Osteoblast (primary cell): Measurements from ENCODE around the gene TEX29. TPM values are rescaled to one million over a fixed set of nuclear protein-coding genes. Genes with fewer than 3 reads are reported as not detected.

ENCODE experiments used
- DNase-seq: peaks from one replicate; pipeline ENCODE4 v3.0.0; 2011; ENCODE audit warnings: low spot score, mixed read lengths; ENCODE audit not compliant: insufficient read length; ENCODE audit errors: missing footprints
- H2AFZ ChIP-seq: 2 replicates; pipeline ENCODE4 v1.6.0; 2011; ENCODE audit warnings: mild to moderate bottlenecking, low read length
- H3K27ac ChIP-seq: 2 replicates; pipeline ENCODE4 v1.5.1; 2011; ENCODE audit warnings: mild to moderate bottlenecking, low read depth, low read length, moderate library complexity
- H3K27me3 ChIP-seq: 2 replicates; pipeline ENCODE4 v1.6.0; 2012; ENCODE audit warnings: mild to moderate bottlenecking, control low read depth, inconsistent platforms, low read length, moderate library complexity; ENCODE audit not compliant: insufficient read depth
- H3K36me3 ChIP-seq: 2 replicates; pipeline ENCODE4 v1.5.1; 2011; ENCODE audit warnings: mild to moderate bottlenecking, low read length, control low read depth, moderate library complexity; ENCODE audit not compliant: insufficient read depth
- H3K4me1 ChIP-seq: 2 replicates; pipeline ENCODE4 v1.5.1; 2011; ENCODE audit warnings: mild to moderate bottlenecking, low read length, control low read depth, moderate library complexity; ENCODE audit not compliant: insufficient read depth
- H3K4me2 ChIP-seq: 2 replicates; pipeline ENCODE4 v1.6.0; 2011; ENCODE audit warnings: mild to moderate bottlenecking, low read length; ENCODE audit not compliant: insufficient read depth
- H3K4me3 ChIP-seq: fragments of 200-600 bp; sonication (generic); 3 replicates; pipeline ENCODE4 v1.5.1; 2012; ENCODE audit warnings: mild to moderate bottlenecking, low read length, inconsistent platforms; ENCODE audit not compliant: insufficient read depth
- H3K79me2 ChIP-seq: 2 replicates; pipeline ENCODE4 v1.6.0; 2012; ENCODE audit warnings: mild to moderate bottlenecking, low read length, control low read depth, inconsistent platforms; ENCODE audit not compliant: insufficient read depth
- H3K9me3 ChIP-seq: 2 replicates; pipeline ENCODE4 v1.5.1; 2011; ENCODE audit warnings: low read depth, low read length, control low read depth
- H4K20me1 ChIP-seq: 2 replicates; pipeline ENCODE4 v1.6.0; 2012; ENCODE audit warnings: mild to moderate bottlenecking, low read length, control low read depth; ENCODE audit not compliant: insufficient read depth
- CTCF ChIP-seq: IDR thresholded peaks from 2 replicates; pipeline ENCODE4 v1.5.1; 2011; ENCODE audit warnings: mild to moderate bottlenecking, low read depth, low read length, moderate library complexity; ENCODE audit errors: extremely low read depth
- total RNA-seq: library from RNA; depleted of rRNA; stranded (reverse); fragments of >200 nt; gene quantifications from 2 replicates; pipeline ENCODE4 v1.2.3, GENCODE V29; 2012

TEX29 gene
- total RNA-seq, 1 donor: 0.36 TPM

DNA sequence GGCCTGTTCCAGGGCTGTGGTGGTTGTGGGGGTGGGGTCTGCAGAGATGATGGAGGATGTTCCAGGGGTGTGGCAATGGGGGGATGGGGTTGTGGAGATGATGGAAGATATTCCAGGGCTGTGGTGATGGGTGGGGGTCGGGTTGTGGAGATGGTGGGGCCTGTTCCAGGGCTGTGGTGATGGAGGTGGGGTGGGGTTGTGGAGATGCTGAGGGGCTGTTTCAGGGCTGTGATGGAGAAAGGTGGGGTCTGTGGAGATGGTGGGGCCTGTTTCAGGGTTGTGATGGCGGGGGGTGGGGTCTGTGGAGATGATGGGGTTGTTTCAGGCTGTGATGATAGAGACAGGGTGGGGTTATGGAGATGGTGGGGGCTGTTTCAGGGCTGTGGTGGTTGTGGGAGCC, 62.0 kb downstream of the TEX29 start:
- Histone ChIP-seq H2AFZ (no peak overlapping the region), H4K20me1 (no peaks in the 10 kb centered on the region), H3K9me3 (no peaks in the 10 kb centered on the region), H3K36me3 (no peaks in the 10 kb centered on the region), H3K27ac (no peak overlapping the region), H3K27me3 (no peaks in the 10 kb centered on the region), H3K4me1 (no peaks in the 10 kb centered on the region), H3K4me3 (no peak overlapping the region), H3K4me2 (no peak overlapping the region), H3K79me2 (no peaks in the 10 kb centered on the region)
- TF ChIP-seq CTCF: no peak
- no peak for DNase-seq

GRCh38 chr13:111382877-111383276, 62.4 kb downstream of the TEX29 start:
- Histone ChIP-seq H3K9me3 (no peaks in the 10 kb centered on the region), H4K20me1 (no peaks in the 10 kb centered on the region), H3K4me2 (no peak overlapping the region), H3K27ac (no peak overlapping the region), H3K36me3 (no peaks in the 10 kb centered on the region), H3K79me2 (no peaks in the 10 kb centered on the region), H2AFZ (no peak overlapping the region), H3K27me3 (no peaks in the 10 kb centered on the region), H3K4me1 (no peaks in the 10 kb centered on the region), H3K4me3 (no peak overlapping the region)
- DNase-seq: no peak
- TF ChIP-seq CTCF: no peak

- Histone ChIP-seq H3K27me3 (no peaks in the 10 kb centered on the region), H3K27ac (no peak overlapping the region), H3K9me3 (no peaks in the 10 kb centered on the region), H4K20me1 (no peaks in the 10 kb centered on the region), H3K4me1 (no peaks in the 10 kb centered on the region), H3K4me2 (no peak overlapping the region), H3K36me3 (no peaks in the 10 kb centered on the region), H3K79me2 (no peaks in the 10 kb centered on the region), H2AFZ (no peak overlapping the region), H3K4me3 (no peak overlapping the region)
- no peak for DNase-seq
- no peak for TF ChIP-seq CTCF
These were observed 63.4 kb downstream of the TEX29 start for GRCh38 chr13:111383591-111384440.

DNA sequence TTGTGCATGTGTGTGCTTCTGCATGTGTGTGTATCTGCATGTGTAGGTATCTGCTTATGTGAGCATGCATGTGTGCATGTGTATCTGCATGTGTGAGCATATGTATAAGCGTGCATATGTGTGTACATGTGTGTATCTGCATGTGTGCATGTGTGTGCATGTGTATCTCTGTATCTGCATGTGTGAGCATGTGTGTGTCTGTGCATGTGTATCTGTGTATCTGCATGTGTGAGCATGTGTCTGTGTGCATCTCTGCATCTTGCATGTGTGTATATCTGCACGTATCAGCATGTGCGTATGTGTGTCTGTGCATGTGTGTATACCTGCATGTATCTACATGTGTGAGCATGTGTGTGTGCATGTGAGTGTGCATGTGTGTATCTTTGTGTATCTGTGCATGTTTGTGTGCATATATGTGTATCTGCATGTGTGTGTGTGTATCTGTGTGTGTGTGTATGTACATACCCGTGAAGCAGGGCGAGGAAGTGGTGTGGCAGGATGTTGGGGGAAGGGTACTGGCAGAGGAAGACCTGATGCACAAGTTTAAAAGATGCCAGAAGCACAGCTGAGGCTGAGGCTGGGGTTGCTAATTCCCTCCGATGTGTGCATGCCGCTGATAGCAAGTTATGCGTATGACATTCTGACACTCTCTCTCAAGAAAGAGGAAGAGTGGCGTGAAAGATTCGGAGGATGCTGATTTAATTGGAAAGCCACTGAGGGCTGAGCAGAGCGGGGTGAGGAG, 64.2 kb downstream of the TEX29 start:
- TF ChIP-seq CTCF: no peak
- Histone ChIP-seq H4K20me1 (no peaks in the 10 kb centered on the region), H3K36me3 (no peaks in the 10 kb centered on the region), H3K27me3 (no peaks in the 10 kb centered on the region), H3K9me3 (no peaks in the 10 kb centered on the region), H3K4me3 (no peak overlapping the region), H2AFZ (no peak overlapping the region), H3K4me1 (no peaks in the 10 kb centered on the region), H3K79me2 (no peaks in the 10 kb centered on the region), H3K27ac (no peak overlapping the region), H3K4me2 (no peak overlapping the region)
- DNase-seq: no peak
